H1 (cell line): Measurements from ENCODE around the gene CALML5.

Source experiments
- BRCA1 ChIP-seq: IDR thresholded peaks from 2 replicates; pipeline ENCODE4 v1.6.1; 2012; ENCODE audit warnings: low read depth, low read length, improper control_type of control experiment
- CREB1 ChIP-seq: IDR thresholded peaks from 2 replicates; pipeline ENCODE4 v1.6.1; 2012; ENCODE audit warnings: inconsistent platforms
- EP300 ChIP-seq, 2 experiments: IDR thresholded peaks; 1 replicate in 1 of 2; 2 replicates in 1 of 2; pipeline ENCODE4 v1.6.1; 2011 to 2012; ENCODE audit warnings: low read depth in 2 of 2, low read length in 2 of 2, mild to moderate bottlenecking in 2 of 2, borderline replicate concordance in 1 of 2, inconsistent platforms in 1 of 2, moderate library complexity in 1 of 2
- KDM1A ChIP-seq: fragments of 200-600, 300-600 bp; sonication (generic); IDR thresholded peaks from 2 replicates; pipeline ENCODE4 v1.7.1; 2016; ENCODE audit warnings: mild to moderate bottlenecking, low read length, borderline replicate concordance
- PHF8 ChIP-seq: fragments of 200-600 bp; sonication (generic); conservative IDR thresholded peaks from 2 replicates; pipeline ENCODE4 v1.7.1; 2012; ENCODE audit warnings: low read depth, mild to moderate bottlenecking, inconsistent platforms, low read length, moderate library complexity
- POLR2A ChIP-seq, 2 experiments: IDR thresholded peaks; 1 replicate in 1 of 2; 2 replicates in 1 of 2; pipeline ENCODE4 v1.6.1; 2011; ENCODE audit warnings: low read depth in 2 of 2, low read length in 2 of 2, mild to moderate bottlenecking in 2 of 2; ENCODE audit errors: control extremely low read depth in 1 of 2
- RAD21 ChIP-seq, 2 experiments: IDR thresholded peaks in 1 of 2; conservative IDR thresholded peaks in 1 of 2; 2 replicates each; pipeline ENCODE4 v1.6.1; 2011; ENCODE audit warnings: low read depth in 2 of 2, low read length in 2 of 2, improper control_type of control experiment in 1 of 2, inconsistent platforms in 1 of 2, mild to moderate bottlenecking in 1 of 2, moderate library complexity in 1 of 2
- TAF1 ChIP-seq: IDR thresholded peaks from 2 replicates; pipeline ENCODE4 v1.6.1; 2011; ENCODE audit warnings: mild to moderate bottlenecking, low read depth, low read length
- TF ChIP-seq, protein P1 (sequence below): IDR thresholded peaks from 2 replicates; pipeline ENCODE4 v1.6.1; 2012; ENCODE audit warnings: inconsistent platforms
- TF ChIP-seq, protein P2 (sequence below), 3 experiments: IDR thresholded peaks; 1 replicate in 2 of 3; 2 replicates in 1 of 3; pipeline versions ENCODE4 v1.5.1 to v1.6.1; 2011; ENCODE audit warnings: low read length in 3 of 3, mild to moderate bottlenecking in 3 of 3, inconsistent platforms in 2 of 3, low read depth in 1 of 3, moderate library complexity in 1 of 3; ENCODE audit not compliant: insufficient read depth in 1 of 3; ENCODE audit errors: control extremely low read depth in 1 of 3
- TF ChIP-seq, protein P3 (sequence below): IDR thresholded peaks from 2 replicates; pipeline ENCODE4 v1.6.1; 2012; ENCODE audit warnings: low read length, inconsistent platforms

DNA sequence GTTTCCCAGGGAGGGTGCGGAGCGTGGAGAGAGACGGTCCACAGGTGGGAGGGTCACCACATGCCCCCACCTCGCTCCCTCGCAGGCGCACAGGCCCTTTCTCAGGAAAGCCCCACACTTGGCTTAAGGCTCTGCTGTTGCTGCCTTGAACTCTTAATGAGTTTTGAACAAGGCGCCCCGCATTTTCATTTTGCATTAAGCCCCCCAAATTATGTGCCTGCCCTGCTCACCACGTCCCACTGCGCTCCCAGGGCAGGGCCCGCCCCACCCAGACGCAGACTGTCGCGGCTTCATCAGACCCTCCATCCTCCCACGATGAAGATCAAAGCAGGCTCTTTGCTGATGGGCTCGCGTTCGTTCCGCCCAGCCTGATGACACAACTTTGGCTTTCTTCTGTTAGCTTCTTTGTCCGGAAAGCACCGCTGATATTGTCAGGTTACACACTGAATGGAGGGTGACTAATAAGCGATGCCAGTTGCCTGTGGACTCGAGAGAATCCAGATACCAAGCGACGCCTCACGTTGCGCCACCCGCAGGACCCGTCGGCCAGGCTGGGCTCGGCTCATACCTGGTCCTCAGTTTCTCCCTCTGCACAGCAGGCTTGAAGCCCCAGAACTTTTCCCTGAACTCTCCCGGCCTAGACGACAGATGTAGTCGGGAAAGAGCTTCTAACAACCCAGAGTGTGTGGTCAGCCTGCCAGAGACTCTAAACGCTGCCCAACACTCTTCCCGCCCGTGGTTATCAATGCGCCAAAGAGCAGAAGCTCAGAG, 34.9 kb upstream of the CALML5 start:
- TF ChIP-seq, protein P1, sequence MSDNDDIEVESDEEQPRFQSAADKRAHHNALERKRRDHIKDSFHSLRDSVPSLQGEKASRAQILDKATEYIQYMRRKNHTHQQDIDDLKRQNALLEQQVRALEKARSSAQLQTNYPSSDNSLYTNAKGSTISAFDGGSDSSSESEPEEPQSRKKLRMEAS = no peak
- TF ChIP-seq, protein P2, sequence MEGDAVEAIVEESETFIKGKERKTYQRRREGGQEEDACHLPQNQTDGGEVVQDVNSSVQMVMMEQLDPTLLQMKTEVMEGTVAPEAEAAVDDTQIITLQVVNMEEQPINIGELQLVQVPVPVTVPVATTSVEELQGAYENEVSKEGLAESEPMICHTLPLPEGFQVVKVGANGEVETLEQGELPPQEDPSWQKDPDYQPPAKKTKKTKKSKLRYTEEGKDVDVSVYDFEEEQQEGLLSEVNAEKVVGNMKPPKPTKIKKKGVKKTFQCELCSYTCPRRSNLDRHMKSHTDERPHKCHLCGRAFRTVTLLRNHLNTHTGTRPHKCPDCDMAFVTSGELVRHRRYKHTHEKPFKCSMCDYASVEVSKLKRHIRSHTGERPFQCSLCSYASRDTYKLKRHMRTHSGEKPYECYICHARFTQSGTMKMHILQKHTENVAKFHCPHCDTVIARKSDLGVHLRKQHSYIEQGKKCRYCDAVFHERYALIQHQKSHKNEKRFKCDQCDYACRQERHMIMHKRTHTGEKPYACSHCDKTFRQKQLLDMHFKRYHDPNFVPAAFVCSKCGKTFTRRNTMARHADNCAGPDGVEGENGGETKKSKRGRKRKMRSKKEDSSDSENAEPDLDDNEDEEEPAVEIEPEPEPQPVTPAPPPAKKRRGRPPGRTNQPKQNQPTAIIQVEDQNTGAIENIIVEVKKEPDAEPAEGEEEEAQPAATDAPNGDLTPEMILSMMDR (IDR thresholded peaks at IDR 0.05; ENCODE audit: control extremely low read depth in 1 of 3, insufficient read depth in 1 of 3, low read depth in 1 of 3, low read length in 3 of 3) = no peak
- TF ChIP-seq TAF1 (no peak), PHF8 (no peak), POLR2A (IDR thresholded peaks at IDR 0.05; ENCODE audit: control extremely low read depth in 1 of 2, low read depth in 2 of 2, low read length in 2 of 2) (no peak), CREB1 (no peak), RAD21 (IDR thresholded peaks at IDR 0.05 in 1 of 2, conservative IDR thresholded peaks at IDR 0.05 in 1 of 2; ENCODE audit: low read depth in 2 of 2, low read length in 2 of 2) (no peak), EP300 (IDR thresholded peaks at IDR 0.05; ENCODE audit: borderline replicate concordance in 1 of 2, low read depth in 2 of 2, low read length in 2 of 2) (no peak), KDM1A (no peak), BRCA1 (no peak)
- TF ChIP-seq, protein P3, sequence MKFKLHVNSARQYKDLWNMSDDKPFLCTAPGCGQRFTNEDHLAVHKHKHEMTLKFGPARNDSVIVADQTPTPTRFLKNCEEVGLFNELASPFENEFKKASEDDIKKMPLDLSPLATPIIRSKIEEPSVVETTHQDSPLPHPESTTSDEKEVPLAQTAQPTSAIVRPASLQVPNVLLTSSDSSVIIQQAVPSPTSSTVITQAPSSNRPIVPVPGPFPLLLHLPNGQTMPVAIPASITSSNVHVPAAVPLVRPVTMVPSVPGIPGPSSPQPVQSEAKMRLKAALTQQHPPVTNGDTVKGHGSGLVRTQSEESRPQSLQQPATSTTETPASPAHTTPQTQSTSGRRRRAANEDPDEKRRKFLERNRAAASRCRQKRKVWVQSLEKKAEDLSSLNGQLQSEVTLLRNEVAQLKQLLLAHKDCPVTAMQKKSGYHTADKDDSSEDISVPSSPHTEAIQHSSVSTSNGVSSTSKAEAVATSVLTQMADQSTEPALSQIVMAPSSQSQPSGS = no peak
